Measurements from ENCODE around the gene TUBGCP5.

TUBGCP5 gene

DNA sequence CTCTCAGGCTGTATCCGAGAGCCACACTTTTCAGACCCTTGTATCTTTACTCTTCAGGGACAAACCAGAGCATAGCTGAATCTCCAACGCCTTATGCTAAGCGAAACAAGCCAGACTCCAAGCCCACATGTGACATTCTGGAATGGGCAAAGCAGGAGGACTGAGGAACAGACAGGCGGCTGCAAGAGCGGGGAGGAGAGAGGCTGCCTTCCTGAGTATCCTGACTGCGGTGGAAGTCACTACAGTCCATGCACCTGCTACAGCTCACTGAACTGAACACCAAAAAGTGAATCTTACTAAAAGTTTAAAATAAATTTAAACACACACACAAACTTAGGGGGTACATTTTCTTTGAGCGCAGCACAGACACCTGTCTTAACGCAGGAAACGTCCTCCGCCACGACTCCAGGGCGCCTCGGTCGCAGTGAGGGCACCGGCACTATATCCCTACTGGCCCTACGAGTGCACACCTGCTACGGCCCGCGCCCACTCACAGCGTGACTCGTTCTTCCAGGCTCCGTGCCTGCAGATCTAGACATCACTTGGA is 60.6 kb downstream of the TUBGCP5 start (continued):
- TF ChIP-seq, protein P1, sequence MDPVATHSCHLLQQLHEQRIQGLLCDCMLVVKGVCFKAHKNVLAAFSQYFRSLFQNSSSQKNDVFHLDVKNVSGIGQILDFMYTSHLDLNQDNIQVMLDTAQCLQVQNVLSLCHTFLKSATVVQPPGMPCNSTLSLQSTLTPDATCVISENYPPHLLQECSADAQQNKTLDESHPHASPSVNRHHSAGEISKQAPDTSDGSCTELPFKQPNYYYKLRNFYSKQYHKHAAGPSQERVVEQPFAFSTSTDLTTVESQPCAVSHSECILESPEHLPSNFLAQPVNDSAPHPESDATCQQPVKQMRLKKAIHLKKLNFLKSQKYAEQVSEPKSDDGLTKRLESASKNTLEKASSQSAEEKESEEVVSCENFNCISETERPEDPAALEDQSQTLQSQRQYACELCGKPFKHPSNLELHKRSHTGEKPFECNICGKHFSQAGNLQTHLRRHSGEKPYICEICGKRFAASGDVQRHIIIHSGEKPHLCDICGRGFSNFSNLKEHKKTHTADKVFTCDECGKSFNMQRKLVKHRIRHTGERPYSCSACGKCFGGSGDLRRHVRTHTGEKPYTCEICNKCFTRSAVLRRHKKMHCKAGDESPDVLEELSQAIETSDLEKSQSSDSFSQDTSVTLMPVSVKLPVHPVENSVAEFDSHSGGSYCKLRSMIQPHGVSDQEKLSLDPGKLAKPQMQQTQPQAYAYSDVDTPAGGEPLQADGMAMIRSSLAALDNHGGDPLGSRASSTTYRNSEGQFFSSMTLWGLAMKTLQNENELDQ (tag by site-specific recombination; IDR thresholded peaks at IDR 0.05; ENCODE audit: low read depth): no peak
- TF ChIP-seq ZNF155 (tag by site-specific recombination; IDR thresholded peaks at IDR 0.05) (no peak), ZNF394 (tag by site-specific recombination; IDR thresholded peaks at IDR 0.05; ENCODE audit: borderline replicate concordance) (no peak), ZNF747 (tag by site-specific recombination; IDR thresholded peaks at IDR 0.05) (no peak), ZNF530 (tag by site-specific recombination; IDR thresholded peaks at IDR 0.05; ENCODE audit: low read depth) (no peak), KLF9 (tag by site-specific recombination; IDR thresholded peaks at IDR 0.05; ENCODE audit: low read depth) (no peak), HOXA7 (CRISPR knock-in tag; IDR thresholded peaks at IDR 0.05; ENCODE audit: borderline replicate concordance) (no peak), KLF1 (tag by site-specific recombination; IDR thresholded peaks at IDR 0.05) (no peak), ZNF354C (tag by site-specific recombination; IDR thresholded peaks at IDR 0.05; ENCODE audit: borderline replicate concordance, low read depth) (no peak), ZNF174 (tag by site-specific recombination; IDR thresholded peaks at IDR 0.05) (no peak), ZNF555 (tag by site-specific recombination; conservative IDR thresholded peaks at IDR 0.05) (no peak)
- TF ChIP-seq, protein P2, sequence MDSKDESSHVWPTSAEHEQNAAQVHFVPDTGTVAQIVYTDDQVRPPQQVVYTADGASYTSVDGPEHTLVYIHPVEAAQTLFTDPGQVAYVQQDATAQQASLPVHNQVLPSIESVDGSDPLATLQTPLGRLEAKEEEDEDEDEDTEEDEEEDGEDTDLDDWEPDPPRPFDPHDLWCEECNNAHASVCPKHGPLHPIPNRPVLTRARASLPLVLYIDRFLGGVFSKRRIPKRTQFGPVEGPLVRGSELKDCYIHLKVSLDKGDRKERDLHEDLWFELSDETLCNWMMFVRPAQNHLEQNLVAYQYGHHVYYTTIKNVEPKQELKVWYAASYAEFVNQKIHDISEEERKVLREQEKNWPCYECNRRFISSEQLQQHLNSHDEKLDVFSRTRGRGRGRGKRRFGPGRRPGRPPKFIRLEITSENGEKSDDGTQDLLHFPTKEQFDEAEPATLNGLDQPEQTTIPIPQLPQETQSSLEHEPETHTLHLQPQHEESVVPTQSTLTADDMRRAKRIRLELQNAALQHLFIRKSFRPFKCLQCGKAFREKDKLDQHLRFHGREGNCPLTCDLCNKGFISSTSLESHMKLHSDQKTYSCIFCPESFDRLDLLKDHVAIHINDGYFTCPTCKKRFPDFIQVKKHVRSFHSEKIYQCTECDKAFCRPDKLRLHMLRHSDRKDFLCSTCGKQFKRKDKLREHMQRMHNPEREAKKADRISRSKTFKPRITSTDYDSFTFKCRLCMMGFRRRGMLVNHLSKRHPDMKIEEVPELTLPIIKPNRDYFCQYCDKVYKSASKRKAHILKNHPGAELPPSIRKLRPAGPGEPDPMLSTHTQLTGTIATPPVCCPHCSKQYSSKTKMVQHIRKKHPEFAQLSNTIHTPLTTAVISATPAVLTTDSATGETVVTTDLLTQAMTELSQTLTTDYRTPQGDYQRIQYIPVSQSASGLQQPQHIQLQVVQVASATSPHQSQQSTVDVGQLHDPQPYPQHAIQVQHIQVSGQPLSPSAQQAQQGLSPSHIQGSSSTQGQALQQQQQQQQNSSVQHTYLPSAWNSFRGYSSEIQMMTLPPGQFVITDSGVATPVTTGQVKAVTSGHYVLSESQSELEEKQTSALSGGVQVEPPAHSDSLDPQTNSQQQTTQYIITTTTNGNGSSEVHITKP (tag by site-specific recombination; IDR thresholded peaks at IDR 0.05): peak; percentile 12; the same call in 1 of the 2 replicates

DNA sequence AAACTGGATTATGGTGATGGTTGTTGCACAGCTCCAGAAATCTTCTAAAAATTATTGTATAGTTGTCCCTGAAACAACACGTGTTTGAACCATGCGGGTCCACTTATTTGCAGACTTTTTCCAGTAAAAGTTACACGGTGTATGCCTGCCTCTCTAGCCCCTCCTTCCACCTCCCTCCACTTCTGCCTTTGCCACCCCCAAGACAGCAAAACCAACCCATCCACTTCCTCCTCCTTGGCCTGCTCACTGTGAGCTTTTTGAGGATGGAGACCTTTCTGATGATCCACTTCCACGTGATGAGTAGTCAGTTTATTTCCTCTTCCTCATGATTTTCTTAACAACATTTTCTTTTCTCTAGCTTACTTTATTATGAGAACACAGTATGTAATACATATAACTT is 64.6 kb downstream of the TUBGCP5 start:
- Histone ChIP-seq H3K4me1 (ENCODE audit: control insufficient read depth, insufficient read depth, low read length) (no peaks in the 10 kb centered on the region), H3K9me3 (ENCODE audit: control insufficient read depth, insufficient read depth, low read depth, low read length) (no peaks in the 10 kb centered on the region), H3K36me3 (ENCODE audit: control insufficient read depth in 2 of 2, insufficient read depth in 1 of 2, low read length in 2 of 2) (no peaks in the 10 kb centered on the region), H3K27ac (ENCODE audit: extremely low read depth, low read depth, low read length) (no peak overlapping the region), H3K4me3 (ENCODE audit: low read depth, low read length) (no peak overlapping the region)
- ChIA-PET CTCF (no interaction called here), POLR2A (interaction anchor here (0.9 kb wide), 1 partner anchor 137 kb away, joined by 3 read pairs; no protein-coding TSS in a partner anchor)
- no peak for TF ChIP-seq ZNF114 (tag by site-specific recombination; IDR thresholded peaks at IDR 0.05)

DNA sequence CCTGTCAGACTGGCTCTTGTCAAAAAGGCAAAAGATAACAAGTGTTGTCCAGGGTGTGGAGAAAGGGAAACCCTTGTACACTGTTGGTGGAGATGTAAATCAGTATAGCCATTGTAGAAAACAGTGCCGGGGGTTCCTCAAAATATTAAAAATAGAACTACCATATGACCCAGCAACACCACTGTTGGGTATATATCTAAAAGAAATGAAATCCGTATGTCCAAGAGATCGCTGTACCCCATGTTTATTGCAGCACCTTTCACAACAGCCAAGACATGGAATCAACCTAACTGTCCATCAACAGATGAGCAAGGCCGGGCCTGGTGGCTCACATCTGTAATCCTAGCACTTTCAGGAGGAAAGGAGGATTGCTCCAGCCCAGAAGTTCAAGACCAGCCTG is 65.4 kb downstream of the TUBGCP5 start:
- Histone ChIP-seq H3K4me3 (ENCODE audit: low read depth, low read length) (no peak overlapping the region), H3K9me3 (ENCODE audit: control insufficient read depth, insufficient read depth, low read depth, low read length) (no peaks in the 10 kb centered on the region), H3K27ac (ENCODE audit: extremely low read depth, low read depth, low read length) (no peak overlapping the region), H3K4me1 (ENCODE audit: control insufficient read depth, insufficient read depth, low read length) (peaks cover 2% of the 10 kb centered on the region; the same call in 1 of the 2 replicates), H3K36me3 (ENCODE audit: control insufficient read depth in 2 of 2, insufficient read depth in 1 of 2, low read length in 2 of 2) (no peaks in the 10 kb centered on the region)
- CTCF ChIA-PET: interaction anchor here (0.6 kb wide), 1 partner anchor 29 kb away, joined by 3 read pairs; no protein-coding TSS in a partner anchor
- POLR2A ChIA-PET: no interaction called here
- TF ChIP-seq, protein P3, sequence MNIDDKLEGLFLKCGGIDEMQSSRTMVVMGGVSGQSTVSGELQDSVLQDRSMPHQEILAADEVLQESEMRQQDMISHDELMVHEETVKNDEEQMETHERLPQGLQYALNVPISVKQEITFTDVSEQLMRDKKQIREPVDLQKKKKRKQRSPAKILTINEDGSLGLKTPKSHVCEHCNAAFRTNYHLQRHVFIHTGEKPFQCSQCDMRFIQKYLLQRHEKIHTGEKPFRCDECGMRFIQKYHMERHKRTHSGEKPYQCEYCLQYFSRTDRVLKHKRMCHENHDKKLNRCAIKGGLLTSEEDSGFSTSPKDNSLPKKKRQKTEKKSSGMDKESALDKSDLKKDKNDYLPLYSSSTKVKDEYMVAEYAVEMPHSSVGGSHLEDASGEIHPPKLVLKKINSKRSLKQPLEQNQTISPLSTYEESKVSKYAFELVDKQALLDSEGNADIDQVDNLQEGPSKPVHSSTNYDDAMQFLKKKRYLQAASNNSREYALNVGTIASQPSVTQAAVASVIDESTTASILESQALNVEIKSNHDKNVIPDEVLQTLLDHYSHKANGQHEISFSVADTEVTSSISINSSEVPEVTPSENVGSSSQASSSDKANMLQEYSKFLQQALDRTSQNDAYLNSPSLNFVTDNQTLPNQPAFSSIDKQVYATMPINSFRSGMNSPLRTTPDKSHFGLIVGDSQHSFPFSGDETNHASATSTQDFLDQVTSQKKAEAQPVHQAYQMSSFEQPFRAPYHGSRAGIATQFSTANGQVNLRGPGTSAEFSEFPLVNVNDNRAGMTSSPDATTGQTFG (tag by site-specific recombination; IDR thresholded peaks at IDR 0.05; ENCODE audit: borderline replicate concordance): no peak
- TF ChIP-seq ZNF341 (tag by site-specific recombination; IDR thresholded peaks at IDR 0.05; ENCODE audit: low read depth) (no peak), ZNF366 (tag by site-specific recombination; conservative IDR thresholded peaks at IDR 0.05) (no peak), KLF8 (tag by site-specific recombination; IDR thresholded peaks at IDR 0.05) (no peak), ZBTB17 (tag by site-specific recombination; IDR thresholded peaks at IDR 0.05) (no peak), ZNF433 (tag by site-specific recombination; IDR thresholded peaks at IDR 0.05; ENCODE audit: low read depth) (no peak)
- TF ChIP-seq, protein P4, sequence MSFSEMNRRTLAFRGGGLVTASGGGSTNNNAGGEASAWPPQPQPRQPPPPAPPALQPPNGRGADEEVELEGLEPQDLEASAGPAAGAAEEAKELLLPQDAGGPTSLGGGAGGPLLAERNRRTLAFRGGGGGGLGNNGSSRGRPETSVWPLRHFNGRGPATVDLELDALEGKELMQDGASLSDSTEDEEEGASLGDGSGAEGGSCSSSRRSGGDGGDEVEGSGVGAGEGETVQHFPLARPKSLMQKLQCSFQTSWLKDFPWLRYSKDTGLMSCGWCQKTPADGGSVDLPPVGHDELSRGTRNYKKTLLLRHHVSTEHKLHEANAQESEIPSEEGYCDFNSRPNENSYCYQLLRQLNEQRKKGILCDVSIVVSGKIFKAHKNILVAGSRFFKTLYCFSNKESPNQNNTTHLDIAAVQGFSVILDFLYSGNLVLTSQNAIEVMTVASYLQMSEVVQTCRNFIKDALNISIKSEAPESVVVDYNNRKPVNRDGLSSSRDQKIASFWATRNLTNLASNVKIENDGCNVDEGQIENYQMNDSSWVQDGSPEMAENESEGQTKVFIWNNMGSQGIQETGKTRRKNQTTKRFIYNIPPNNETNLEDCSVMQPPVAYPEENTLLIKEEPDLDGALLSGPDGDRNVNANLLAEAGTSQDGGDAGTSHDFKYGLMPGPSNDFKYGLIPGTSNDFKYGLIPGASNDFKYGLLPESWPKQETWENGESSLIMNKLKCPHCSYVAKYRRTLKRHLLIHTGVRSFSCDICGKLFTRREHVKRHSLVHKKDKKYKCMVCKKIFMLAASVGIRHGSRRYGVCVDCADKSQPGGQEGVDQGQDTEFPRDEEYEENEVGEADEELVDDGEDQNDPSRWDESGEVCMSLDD (tag by site-specific recombination; IDR thresholded peaks at IDR 0.05): no peak
